Ovary (tissue), 3 donors: ENCODE measurements around the gene ABCG8.

Experiments
- CTCF ChIP-seq, 3 donors: fragments of 450-650 bp in 2 of 3; fragments of 200-600 bp in 1 of 3; IDR thresholded peaks; one replicate each; pipeline versions ENCODE4 v1.5.1 to v1.8.0; 2016 to 2022; ENCODE audit warnings: antibody characterized with exemption in 3 of 3, mild to moderate bottlenecking in 1 of 3
- POLR2A ChIP-seq: fragments of 450-650 bp; IDR thresholded peaks from one replicate; pipeline ENCODE4 v1.6.1; 2017; ENCODE audit warnings: antibody characterized with exemption, mild to moderate bottlenecking, moderate library complexity
- donor health status: DM: no; HTN: no; CAD: no.

GRCh38 chr2:43890855-43891254 lies 52.1 kb downstream of the ABCG8 start:
- no peak for TF ChIP-seq CTCF (IDR thresholded peaks at IDR 0.05)
- TF ChIP-seq POLR2A: no peak
